HG03469 (cell line): Measurements from ENCODE around the gene FAM110A.
"Not testable (repeated sequence)": the region's sequence is repeated elsewhere in the genome, so short reads cannot be mapped to it uniquely, and the experiment has no call there.

Experiments used
- ATAC-seq: cut with Tn5 transposase; IDR thresholded peaks from one replicate; pipeline ENCODE4 v1.9.1; 2021; ENCODE audit warnings: mild to moderate bottlenecking, moderate library complexity, moderate number of reproducible peaks; ENCODE audit not compliant: unreplicated experiment

Gene FAM110A

GRCh38 chr20:833450-834150 is at the start of gene FAM110A:
Gene FAM110A, plus strand, starts transcription at chr20:833715. Its CDS starts 11,090 bp downstream, at chr20:844805.
- peak; percentile 85 for ATAC-seq

DNA sequence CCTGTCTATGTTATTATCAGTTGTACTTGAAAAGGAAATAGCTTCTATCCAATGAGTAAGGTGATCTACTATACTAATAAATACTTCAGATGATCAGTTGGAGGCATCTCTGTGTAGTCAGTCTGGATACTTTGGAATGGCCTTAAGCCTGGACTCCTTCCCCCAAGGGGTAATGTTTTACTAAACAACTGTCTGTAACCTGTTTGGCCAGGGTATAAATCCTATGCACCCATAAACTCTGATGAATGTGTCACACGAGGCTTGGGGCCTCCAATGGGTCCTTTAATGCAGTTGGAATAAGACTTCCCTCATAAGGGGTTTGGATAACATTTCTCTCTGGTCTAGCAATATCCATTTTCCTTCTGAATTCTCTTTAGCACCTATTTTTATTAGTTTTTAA is 45.7 kb upstream of the FAM110A start:
- no peak for ATAC-seq

GRCh38 chr20:791056-791455 is 42.5 kb upstream of the FAM110A start:
- ATAC-seq, result no peak

DNA sequence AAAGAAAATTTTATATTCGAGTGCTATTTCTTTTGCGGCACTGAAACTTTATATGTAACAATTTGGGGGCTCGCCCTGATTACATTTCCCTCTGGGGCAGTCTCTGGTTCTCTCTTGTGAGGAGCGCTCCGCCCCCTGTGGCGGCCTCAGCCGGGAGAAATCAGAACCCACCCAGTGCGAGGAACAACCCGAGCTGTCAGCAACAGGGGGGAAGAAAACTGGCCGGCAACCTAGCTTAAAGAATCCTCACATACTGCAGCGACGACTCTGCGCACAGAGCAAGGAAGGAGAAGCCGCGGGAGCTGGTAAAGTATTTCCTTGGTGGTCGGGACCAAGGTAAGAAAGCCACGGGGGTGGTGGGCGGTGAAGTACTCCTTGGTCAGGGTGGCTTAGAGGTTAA is 41.3 kb upstream of the FAM110A start:
- ATAC-seq, result no peak

DNA sequence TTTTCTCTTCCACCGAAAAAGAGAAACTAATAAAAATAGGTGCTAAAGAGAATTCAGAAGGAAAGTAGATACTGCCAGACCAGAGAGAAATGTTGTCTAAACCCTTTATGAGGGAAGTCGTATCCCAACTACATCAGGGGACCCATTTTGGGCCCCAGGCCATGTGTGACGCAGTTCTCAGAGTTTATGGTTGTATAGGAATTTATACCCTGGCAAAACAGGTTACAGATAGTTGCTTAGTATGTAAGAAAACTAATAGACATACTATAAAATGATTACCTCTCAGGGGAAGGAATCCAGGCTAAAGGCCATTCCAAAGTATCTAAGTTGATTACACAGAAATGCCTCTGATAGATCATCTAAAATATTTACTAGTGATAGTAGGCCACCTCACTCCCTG is 36.6 kb upstream of the FAM110A start:
- ATAC-seq, result no peak

GRCh38 chr20:798746-799145 is 34.8 kb upstream of the FAM110A start:
- not testable (repeated sequence) for ATAC-seq

GRCh38 chr20:800026-800425 is 33.5 kb upstream of the FAM110A start:
- ATAC-seq, result not testable (repeated sequence)

DNA sequence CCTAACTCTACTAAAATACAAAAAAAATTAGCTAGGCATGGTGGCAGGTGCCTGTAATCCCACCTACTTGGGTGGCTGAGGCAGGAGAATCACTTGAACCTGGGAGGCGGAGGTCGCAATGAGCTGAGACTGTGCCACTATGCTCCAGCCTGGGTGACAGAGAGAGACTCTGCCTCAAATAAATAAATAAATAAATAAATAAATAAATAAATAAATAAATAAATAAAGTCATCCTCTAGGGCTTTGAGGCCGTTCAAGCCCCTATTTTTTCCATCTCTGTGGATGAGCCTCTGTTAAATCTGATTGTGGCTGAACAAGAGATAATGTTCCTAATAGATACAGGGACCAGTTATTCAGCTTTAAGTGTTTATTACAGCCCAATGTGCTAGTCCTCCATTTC is 31.8 kb upstream of the FAM110A start:
- ATAC-seq, result no peak

DNA sequence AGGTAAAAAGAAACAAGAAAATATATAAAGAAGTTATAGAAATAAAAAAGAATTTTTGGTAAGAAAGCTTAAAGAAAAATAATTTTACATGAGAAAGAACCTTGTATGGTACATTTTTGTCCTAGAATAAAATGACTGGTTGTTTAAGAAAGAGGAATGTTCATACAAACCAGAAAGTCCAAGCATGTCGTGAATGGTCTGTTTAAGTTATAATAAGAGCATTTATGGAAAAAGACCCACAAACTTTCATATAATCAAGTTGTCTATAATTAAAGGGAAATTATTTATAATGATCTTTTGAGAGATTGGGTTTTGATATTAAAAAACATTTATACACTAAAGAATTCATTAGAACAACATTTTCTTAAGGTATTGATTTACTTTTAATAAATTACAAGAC is 27.8 kb upstream of the FAM110A start:
- no peak for ATAC-seq

GRCh38 chr20:811776-812434 is 21.6 kb upstream of the FAM110A start:
- ATAC-seq, result not testable (repeated sequence)

DNA sequence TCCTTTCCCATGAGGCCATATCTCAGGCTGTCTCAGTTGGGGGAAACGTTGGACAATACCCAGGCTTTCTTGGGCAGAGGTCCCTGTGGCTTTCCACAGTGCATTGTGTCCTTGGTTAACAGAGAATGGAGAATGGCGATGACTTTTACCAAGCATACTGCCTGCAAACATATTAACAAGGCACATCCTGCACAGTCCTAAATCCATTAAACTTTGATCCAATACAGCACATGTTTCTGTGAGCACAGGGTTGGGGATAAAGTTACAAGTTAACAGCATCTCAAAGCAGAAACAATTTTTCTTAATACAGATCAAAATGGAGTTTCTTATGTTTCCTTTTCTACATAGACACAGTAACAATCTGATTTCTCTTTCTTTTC is 21.1 kb upstream of the FAM110A start:
- not testable (repeated sequence) for ATAC-seq

DNA sequence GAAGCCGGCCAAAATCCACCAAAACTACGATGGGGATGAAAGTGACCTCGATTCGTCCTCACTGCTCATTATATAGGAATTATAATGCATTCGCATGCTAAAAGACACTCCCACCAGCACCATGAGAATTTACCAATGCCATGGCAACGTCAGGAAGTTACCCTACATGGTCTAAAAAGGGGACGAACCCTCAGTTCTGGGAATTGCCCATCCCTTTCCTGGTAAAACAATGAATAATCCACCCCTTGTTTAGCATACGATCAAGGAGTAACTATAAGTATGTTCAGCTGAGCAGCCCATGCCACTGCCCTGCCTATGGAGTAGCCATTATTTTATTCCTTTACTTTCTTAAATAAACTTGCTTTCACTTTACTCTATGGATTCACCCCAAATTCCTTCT is 20.1 kb upstream of the FAM110A start:
- ATAC-seq, result no peak

DNA sequence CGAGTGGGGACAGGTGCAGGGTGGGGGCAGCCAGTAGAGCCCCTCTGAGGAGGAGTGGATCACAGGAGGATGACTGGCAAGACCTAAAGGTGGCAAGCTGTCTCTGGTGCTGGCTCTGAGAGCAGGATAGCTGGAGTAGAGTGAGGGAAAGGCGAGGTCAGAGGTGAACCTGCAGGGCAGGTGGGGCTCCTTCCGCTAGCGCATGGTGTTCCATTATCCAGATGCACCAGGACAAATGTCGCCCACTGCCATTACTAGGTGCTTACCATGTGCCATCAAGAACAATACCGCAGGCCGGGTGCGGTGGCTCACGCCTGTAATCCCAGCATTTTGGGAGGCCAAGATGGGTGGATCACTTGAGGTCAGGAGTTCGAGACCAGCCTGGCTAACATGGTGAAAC is 18.3 kb upstream of the FAM110A start:
- no peak for ATAC-seq

DNA sequence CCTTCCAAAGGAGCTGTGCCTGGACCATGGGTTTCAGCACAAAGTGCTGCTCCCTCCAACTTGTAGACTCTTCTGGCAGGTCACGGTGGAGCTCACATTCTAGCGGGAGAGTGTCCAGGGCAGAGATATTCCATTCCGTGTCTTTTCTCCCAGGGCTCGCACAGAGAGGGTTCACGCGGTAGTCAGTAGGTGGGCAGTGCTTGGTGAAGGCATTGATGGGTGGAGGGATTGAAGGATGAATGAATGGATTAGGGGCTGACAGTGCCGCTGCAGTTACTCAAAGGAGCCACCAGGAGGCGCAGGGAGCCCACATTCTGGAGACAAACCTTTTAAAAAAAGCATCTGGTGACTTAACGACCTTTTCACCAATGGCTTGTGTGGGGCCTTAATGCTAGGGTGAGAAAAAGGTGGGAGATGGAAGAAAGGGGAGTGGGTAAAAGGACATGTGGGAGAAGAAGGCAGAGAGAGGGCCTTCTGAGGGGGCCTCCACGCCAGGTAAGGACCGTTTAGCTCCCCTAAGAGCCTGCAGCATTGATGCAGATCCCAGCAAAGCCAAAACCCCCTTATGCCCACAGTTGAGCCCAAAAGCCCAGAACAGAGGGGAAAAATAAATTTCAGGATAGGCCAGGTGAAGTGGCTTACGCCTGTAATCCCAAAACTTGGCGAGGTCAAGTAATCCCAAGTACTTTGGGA is 17.5 kb upstream of the FAM110A start:
- ATAC-seq, result no peak

DNA sequence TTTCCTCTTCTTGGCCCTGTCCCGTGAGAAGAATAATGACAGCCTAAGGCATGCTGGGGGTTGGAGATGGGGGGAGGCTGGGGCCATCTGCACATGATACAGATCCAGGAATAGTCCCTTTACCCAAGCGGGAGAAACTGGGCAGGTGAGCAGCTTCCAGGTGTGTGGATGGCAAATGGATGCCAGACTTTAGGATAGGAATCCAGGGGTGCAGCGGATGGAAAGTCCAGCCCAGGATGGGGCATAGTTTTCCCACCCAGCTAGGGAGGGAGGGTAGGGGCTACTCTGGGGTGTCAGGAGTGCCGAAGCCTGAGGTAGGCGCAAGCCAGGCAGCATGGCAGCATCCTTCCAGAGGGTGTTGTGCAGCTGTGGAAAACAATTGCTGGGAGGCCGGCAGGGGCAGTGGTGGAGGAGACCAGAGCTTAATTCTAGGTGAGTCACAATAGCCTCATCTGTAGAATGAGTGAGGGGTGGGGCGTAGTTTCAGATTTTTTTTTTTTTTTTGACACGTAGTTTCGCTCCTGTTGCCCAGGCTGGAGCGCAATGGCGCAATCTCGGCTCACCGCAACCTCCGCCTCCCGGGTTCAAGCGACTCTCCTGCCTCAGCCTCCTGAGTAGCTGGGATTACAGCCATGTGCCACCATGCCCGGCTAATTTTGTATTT is 15.4 kb upstream of the FAM110A start:
- no peak for ATAC-seq

DNA sequence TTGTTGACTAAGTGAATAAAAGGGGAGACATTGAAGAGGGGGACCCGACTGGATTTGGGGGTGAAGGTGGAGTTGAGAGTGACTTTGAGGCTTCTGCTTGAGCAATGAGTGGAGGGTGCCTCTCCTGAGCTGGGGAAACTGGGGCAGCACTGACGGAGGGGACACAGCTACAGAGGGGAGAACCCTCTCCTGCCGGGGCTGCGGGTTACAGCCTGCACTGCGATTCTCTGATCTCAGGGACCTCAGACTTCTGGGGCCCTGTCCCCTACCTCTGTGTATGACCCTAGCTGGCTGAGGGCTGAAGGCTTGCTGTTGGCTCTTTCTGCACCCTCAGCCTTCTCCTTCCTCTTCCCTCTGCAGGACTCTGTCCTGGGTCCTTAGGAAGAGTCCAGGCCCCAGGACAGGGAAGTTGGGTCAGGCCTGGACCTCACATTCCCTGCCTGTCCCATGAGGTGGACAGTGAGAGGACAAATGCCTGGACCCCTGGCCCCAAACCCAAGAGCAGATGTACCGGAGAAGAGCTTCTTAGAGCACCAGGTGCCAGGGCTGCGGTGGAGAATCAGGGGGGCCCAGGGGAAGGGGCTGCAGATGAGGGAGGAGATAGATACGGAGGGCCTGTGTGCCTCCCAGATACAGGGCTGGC is 13.7 kb upstream of the FAM110A start:
- no peak for ATAC-seq

DNA sequence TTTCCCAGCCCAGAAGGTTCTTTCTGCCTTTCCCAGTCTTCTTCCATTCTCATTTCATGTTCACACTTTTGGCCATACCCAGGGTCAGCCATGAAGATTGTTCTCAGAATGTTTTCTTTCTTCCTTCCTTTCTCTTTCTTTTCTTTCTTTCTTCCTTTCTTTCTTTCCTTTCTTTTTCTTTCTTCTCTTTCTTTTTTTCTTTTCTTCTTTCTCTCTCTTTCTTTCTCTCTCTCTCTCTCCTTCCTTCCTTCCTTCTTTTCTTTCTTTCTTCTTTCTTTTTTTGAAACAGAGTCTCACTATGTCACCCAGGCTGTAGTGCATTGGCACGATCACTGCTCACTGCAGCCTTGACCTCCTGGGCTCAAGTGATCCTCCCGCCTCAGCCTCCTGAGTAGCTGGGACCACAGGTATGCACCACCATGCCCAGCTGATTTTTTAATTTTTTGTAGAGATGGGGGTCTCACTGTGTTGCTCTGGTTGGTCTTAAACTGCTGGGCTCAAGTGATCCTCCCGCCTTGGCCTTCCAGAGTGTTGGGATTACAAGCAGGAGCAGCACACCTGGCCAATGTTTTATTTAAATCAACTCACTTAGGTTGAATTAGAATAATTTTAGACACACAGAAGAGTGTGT is 13.1 kb upstream of the FAM110A start:
- ATAC-seq, result no peak

- no peak for ATAC-seq
Measured at GRCh38 chr20:821046-821730, 12.3 kb upstream of the FAM110A start.

DNA sequence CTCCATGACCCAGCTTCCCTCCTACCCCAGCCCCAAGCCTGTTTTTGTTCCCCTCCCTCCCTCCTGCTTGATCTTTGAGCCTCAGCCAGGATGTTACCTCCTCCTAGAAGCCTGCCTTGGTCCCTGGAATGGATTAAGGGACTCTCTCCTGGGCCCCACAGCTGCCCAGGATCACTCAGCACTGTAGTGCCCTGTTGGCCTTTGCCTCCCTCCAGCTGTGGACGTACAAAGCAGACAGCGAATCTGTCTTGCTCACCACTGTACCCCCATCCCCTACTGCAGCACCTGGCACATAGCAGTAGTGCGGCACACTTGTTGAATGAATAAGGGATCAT is 11.8 kb upstream of the FAM110A start:
- no peak for ATAC-seq
